Right lobe of liver (tissue), 6 donors: ENCODE results near the gene MIA. TPM values are rescaled to one million over a fixed set of nuclear protein-coding genes. Genes with fewer than 3 reads are reported as not detected.
"Not testable (repeated sequence)": the region's sequence is repeated elsewhere in the genome, so short reads cannot be mapped to it uniquely, and the experiment has no call there.

ENCODE experiments used
- ATAC-seq, 4 donors: fragments of 200-7000 bp; cut with Tn5 transposase; one replicate each; pipeline ENCODE4 v1.9.1; 2020; ENCODE audit warnings: mild to moderate bottlenecking in 4 of 4, moderate library complexity in 4 of 4
- DNase-seq, 3 donors: peaks; one replicate each; pipeline ENCODE4 v3.0.0-alpha.2; 2020
- H3K27ac ChIP-seq, 3 donors: fragments of 200-600 bp; one replicate each; pipeline ENCODE4 v1.8.0; 2022
- H3K27me3 ChIP-seq, 2 donors: fragments of 200-600 bp; one replicate each; pipeline ENCODE4 v1.8.0; 2022
- H3K36me3 ChIP-seq, 4 donors: fragments of 200-600 bp; sonication (generic) in 1 of 4; one replicate each; pipeline versions ENCODE4 v1.5.1 to v1.8.0; 2017 to 2022; ENCODE audit warnings: control low read depth in 1 of 4
- H3K4me1 ChIP-seq, 4 donors: fragments of 200-600 bp; sonication (generic) in 1 of 4; one replicate each; pipeline versions ENCODE4 v1.5.1 to v1.8.0; 2017 to 2022; ENCODE audit warnings: control low read depth in 1 of 4
- H3K4me3 ChIP-seq, 3 donors: fragments of 200-600 bp; one replicate each; pipeline ENCODE4 v1.8.0; 2022
- H3K9me3 ChIP-seq, 4 donors: fragments of 200-600 bp; sonication (generic) in 1 of 4; one replicate each; pipeline versions ENCODE4 v1.5.1 to v1.8.0; 2017 to 2022; ENCODE audit warnings: control low read depth in 1 of 4
- CTCF ChIP-seq, 4 donors: fragments of 200-600 bp in 3 of 4; fragments of 450-650 bp in 1 of 4; IDR thresholded peaks; one replicate each; pipeline versions ENCODE4 v1.5.1 to v1.8.0; 2016 to 2022; ENCODE audit warnings: antibody characterized with exemption in 4 of 4, mild to moderate bottlenecking in 2 of 4
- POLR2A ChIP-seq: fragments of 450-650 bp; IDR thresholded peaks from one replicate; pipeline ENCODE4 v1.6.1; 2017; ENCODE audit warnings: antibody characterized with exemption, mild to moderate bottlenecking
- WGBS: methylation state at CpG from one replicate; pipeline ENCODE4 v1.1.6; 2018; ENCODE audit warnings: low coverage, low lambda C conversion rate; ENCODE audit not compliant: insufficient coverage; ENCODE audit errors: missing lambda C conversion rate; 5-methylcytosine and 5-hydroxymethylcytosine counted together
- intact Hi-C, 2 donors: fragments of 100-400 bp; cut with DNase I; formaldehyde crosslinking; loops; one replicate each; pipeline versions ENCODE4 v1.11.2 to v1.14.1; 2022
- total RNA-seq, 6 experiments: library from RNA; depleted of rRNA in 2 of 6; stranded (reverse); fragments of >200 nt in 2 of 6; fragmentation: NEBNext Ultra II Directional in 3 of 6; extraction: Animal tissue kit (Norgen Biotek cat#: 25700) in 3 of 6; gene quantifications; one replicate each; pipeline versions ENCODE4 v1.1.0 to v1.2.4, GENCODE V29; 2016 to 2023
- donor health status: DM: no; HTN: yes; CAD: no.
- donor health status: DM: no; HTN: no; CAD: no.
- donor health status: DM: no; HTN: no; CAD: no.
- donor health status: DM: no; HTN: yes; CAD: no.
- donor health status: DM: no; HTN: yes; CAD: no.

MIA gene
- total RNA-seq, 6 experiments from 2014 or later: 0.86 to 1.9 (median 1.1) TPM; not detected in 3

GRCh38 chr19:40763963-40764362, 11.4 kb upstream of the MIA start:
- intact Hi-C loops: no loop called here
- H3K27ac ChIP-seq: no peak overlapping the region
- H3K27me3 ChIP-seq: no peaks in the 10 kb centered on the region
- H3K36me3 ChIP-seq: peaks cover 31 to 81% (median 53%) of the 10 kb centered on the region in 4 donors
- no peak for TF ChIP-seq CTCF (IDR thresholded peaks at IDR 0.05)
- TF ChIP-seq POLR2A: no peak
- ATAC-seq (no peak), DNase-seq (no peak)
- H3K4me1 ChIP-seq: no peaks in the 10 kb centered on the region
- H3K9me3 ChIP-seq: no peaks in the 10 kb centered on the region
- no peak overlapping the region for H3K4me3 ChIP-seq
- WGBS: 84% methylated on average over 9 of the region's 10 CpGs

- H3K27me3 ChIP-seq, intact Hi-C loops, ATAC-seq, H3K27ac ChIP-seq, DNase-seq, H3K4me3 ChIP-seq, H3K4me1 ChIP-seq, H3K9me3 ChIP-seq: not testable (repeated sequence)
- H3K36me3 ChIP-seq: peaks cover 22 to 56% (median 40%) of the 10 kb centered on the region in 4 donors
- 86% methylated on average over 9 of the region's 13 CpGs for WGBS
Observed at GRCh38 chr19:40766385-40766784, 8.9 kb upstream of the MIA start.

GRCh38 chr19:40768869-40769268, 6.5 kb upstream of the MIA start:
- Histone ChIP-seq H3K9me3 (no peaks in the 10 kb centered on the region), H3K27me3 (no peaks in the 10 kb centered on the region), H3K4me1 (no peaks in the 10 kb centered on the region), H3K36me3 (peaks cover 8 to 32% (median 21%) of the 10 kb centered on the region in 4 donors), H3K4me3 (no peak overlapping the region), H3K27ac (no peak overlapping the region)
- ATAC-seq (no peak), DNase-seq (no peak)
- TF ChIP-seq CTCF (IDR thresholded peaks at IDR 0.05) (no peak), POLR2A (no peak)
- 85% methylated on average over 5 of the region's 5 CpGs for WGBS
- intact Hi-C loops: no loop called here

GRCh38 chr19:40771101-40771862, 4.0 kb upstream of the MIA start:
- H3K4me3 ChIP-seq, H3K9me3 ChIP-seq, H3K27me3 ChIP-seq, H3K36me3 ChIP-seq, intact Hi-C loops, H3K4me1 ChIP-seq, H3K27ac ChIP-seq, ATAC-seq, DNase-seq: not testable (repeated sequence)
- 90% methylated on average over 8 of the region's 10 CpGs for WGBS

- Histone ChIP-seq H3K4me3 (no peak overlapping the region), H3K27me3 (no peaks in the 10 kb centered on the region), H3K27ac (no peak overlapping the region), H3K36me3 (no peaks in the 10 kb centered on the region), H3K4me1 (peaks cover 0 to 12% (median 0%) of the 10 kb centered on the region in 4 donors), H3K9me3 (no peaks in the 10 kb centered on the region)
- 95% methylated on average over 10 of the region's 10 CpGs for WGBS
- DNase-seq (no peak), ATAC-seq (no peak)
- no peak for TF ChIP-seq POLR2A
- no peak for TF ChIP-seq CTCF (IDR thresholded peaks at IDR 0.05)
- intact Hi-C loops: no loop called here
Observed at GRCh38 chr19:40775632-40776022, 306 bp downstream of the MIA start.
